ENCODE measurements around the gene ARPC5.
A peak's percentile ranks its signal among the peaks of the same experiment; 100 is the strongest.
"Not testable (repeated sequence)": the region's sequence is repeated elsewhere in the genome, so short reads cannot be mapped to it uniquely, and the experiment has no call there.

Gene ARPC5

DNA sequence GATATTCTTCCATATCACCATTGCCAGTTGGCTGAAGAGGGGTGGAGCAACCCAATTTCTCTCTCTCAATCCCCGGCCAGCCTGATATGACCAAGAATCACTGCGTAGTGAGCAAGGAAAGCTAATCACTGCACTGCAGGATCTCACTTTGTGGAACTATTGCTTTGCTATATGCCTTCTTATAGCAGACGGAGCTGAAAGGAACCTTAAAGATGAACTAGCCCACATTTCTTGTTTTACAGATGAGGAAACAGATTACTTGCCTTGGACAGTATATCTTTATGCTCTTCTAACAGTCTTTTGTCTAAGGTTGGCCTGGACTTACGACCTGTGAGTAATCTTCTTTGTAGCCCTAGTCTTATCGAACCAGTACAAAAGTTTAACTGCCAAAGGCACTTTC is 9.9 kb upstream of the ARPC5 start:
- no peak for DNase-seq

DNA sequence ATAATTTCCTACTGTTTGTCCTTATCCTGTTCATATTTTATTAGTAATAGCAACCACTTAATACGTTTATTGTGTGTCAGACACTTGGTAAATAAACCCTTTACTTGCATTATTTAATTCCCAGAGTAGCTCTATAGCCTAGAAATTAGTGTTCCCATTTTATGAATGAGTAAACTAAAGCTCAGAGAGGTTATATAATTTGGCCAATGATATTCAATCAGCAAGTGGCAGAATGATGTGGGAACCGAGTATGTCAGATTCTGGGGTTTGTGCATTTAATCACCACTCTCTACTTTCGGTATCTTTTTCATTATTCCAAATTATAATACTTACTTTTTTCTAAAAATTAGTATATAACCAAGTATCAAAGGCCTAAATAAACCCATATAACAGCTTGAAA is 6.6 kb upstream of the ARPC5 start:
- no peak for DNase-seq

DNA sequence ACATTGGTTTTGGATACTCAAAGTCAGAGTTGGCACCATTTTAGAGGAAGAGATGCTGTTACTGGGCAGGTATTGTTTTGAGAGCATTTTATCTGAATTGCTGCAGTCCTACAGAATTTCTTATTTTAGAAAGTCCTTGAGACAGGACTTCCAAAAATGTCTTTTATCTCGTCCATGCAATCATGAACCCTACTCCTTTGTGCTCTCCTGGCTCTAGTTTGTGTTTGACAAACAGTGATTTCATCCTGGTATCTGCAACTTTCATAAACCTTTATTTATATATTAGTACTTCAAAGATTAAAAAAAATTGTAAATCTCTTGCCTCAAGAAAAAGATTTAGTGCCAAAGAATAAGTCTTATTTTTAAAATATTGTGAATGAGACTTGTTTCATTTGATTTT is 4.6 kb upstream of the ARPC5 start:
- no peak for DNase-seq

DNA sequence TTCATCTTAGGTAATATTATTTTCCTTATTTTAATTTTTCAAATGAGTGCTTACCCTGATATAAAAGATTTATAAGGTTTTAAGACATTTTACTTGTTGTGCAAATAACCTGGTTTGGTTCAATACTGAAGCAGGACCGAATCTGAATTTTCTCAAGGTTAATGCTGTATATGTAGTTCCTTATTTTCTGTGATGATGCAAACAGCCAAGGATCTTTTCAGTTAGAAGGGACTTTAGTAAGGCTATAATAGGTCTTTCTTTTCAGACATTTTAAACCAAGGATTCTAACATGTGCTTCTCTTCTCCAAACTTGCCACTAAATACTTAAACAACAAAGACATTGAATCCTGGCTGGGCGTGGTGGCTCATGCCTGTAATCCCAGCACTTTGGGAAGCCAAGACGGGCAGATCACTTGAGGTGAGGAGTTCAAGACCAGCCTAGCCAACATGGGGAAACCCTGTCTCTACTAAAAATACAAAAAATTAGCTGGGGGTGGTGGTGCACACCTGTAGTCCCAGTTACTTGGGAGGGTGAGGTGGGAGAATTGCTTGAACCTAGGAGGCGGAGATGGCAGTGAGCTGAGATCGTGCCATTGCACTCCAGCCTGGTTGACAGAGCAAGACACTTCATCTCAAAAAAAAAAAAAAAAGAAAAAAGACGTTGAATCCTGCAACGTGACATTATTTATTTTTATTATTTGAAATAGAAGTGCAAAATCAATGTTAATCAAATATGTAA is 3.2 kb upstream of the ARPC5 start:
- peak in 2 of 3 donors; percentile 43 to 52 for DNase-seq

DNA sequence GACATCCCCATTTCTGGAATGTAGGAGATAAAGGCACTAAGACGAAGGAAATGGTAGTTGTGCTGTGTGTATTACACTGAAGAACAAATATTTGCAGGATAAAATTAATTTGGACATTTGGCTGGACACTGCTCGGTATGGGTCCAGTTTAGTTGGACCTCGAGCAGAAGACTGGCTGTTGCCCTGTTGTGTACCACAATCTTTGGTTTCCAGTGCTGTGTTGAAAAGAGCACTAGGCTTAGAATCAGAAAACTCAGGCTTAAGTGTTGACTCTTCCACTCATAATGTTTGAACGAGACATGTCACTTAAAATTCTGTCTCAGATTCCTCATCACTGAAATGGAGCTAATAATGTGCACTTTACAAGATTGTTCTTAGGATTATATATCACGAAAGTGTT is 1.2 kb upstream of the ARPC5 start:
- DNase-seq = no peak

DNA sequence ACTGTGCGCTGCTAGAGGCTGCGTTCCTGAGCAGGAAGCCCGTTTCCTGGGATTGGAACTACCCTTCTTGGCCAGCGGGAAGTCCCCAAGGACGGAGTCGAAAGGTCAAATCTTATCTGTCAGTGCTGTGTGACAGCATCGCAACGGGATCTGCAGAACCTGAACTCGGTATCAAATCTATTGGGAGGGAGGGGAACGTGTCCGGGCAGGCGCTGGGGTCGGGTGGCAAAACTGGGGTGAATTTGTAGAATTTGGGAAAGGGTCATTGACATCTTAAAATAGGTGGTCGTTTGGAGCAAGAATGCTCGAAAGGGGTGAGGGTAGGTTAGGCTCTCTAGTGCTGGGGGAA is 725 bp upstream of the ARPC5 start:
- peak; percentile 64 to 82 (median 78) for DNase-seq

DNA sequence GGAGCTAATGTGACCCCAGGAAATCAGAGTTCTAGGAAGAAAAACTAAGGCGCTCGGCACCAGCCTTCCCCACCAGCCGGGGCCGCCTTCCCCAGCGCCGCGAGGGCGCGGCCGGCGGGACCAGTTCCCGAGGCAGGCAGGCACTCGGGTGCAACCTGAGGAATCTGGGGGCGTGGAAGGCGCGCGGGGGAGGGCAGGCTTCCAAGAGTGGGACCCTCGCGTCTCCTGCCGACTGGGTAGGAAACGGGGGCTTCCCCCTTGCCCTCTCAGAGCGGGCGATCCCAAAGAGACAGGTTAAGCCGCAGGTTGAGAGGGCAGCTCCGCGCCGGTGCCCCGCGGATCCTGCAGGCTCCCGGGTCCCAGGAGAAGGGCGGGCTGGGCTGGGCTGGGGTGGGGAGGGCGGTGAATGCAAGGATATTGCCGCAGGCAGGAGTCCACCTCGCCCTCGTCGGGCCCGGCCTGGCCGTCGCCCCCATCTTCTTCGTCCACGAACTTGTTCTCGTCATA is 431 bp downstream of the ARPC5 start:
- DNase-seq = peak; percentile 52 to 76 (median 59)

DNA sequence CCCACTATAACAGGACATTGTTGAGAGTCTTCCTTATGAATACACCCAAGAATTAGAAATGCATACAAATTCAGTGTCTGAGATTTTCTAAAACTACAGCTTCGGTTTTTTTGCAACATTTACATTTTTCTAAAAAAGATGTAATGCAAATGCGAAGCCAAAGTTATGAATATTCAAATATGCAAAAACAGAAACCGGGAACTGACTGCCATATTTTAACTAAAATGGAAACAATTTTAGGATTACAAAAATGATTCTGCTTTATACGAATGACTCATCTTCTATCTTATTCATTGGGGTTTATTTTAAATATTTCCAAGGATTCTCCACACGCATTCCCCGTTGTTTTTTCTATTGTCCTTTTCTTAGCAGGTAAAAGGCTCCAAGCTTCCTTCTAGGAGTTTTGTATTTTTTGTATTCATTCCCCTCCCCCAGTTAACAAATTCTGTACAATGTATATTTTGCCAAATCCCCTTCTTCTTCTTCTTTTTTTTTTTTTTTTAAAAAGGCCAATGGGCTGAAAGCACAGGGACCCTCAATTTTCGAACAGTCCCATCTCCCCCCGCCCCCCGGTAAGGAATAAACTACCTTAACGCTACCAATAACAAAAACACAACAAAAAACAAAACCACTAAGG is 1.0 kb downstream of the ARPC5 start:
- DNase-seq = peak; percentile 44 to 90 (median 82)

DNA sequence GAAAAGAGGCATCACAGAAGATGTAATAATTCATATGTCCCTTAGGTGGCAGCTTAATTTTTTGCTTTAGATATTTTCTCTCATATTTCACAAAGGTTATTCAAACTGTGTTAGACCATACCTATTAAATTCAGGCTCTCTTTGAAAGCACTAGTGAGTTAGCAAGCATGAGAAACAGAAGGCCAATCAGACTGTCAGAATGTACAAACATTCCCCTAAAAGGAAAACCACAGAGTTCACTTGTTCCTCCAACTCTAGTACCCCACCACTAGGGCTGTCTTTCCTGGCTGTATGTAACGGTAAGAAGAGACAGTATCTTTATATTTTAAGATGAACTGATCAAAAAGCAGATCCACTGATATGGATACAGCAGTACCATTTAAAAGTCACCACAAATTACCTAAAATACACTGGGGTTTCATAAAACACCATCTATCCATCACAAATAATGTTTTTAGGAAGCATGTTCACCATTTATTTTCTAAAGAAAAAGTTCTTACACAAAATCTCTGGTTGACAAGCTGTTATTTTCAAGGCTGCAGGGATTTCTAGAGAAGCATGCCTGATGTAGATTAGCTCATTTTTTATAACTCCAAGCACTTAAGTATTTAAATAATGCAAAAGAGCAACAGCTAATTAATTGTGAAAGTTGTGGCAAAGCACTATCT is 1.8 kb downstream of the ARPC5 start:
- peak; percentile 69 to 78 (median 78) for DNase-seq

DNA sequence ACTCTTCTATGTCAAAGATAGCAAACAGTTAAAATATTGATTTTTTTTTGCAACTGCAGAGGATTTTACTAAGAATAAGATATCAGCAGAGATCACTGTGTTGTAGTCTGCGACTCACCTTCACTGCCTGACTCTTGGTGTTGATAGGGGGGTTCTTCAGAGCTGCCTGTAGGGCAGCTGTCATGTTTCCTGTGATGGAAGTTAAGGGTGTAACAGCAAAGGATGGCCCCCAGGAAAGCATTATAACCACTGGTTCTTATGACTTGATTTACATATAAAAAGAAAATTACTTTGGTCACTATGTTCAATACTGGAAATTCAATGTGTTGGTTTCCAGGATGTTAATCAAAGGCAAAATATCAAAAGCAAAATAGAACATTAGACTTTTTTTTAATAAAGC is 2.6 kb downstream of the ARPC5 start:
- no peak for DNase-seq

DNA sequence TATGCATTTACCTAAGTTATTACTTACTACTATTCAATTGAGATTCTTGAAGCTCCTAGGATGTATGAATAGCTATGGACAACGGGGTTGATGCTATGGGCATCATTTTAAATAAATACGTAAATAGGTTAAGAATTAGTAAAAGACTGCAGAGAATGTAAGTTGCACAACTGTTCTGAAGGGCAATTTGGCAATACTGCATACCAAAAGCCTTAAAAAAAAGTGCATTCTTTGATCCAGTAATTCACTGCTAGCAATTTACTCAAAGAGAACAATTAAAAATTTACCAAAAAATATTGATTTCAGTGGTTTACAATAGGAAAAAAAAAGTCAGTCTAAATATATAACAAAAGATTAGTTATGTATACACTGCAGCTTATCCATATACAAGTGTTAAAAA is 3.5 kb downstream of the ARPC5 start:
- no peak for DNase-seq

DNA sequence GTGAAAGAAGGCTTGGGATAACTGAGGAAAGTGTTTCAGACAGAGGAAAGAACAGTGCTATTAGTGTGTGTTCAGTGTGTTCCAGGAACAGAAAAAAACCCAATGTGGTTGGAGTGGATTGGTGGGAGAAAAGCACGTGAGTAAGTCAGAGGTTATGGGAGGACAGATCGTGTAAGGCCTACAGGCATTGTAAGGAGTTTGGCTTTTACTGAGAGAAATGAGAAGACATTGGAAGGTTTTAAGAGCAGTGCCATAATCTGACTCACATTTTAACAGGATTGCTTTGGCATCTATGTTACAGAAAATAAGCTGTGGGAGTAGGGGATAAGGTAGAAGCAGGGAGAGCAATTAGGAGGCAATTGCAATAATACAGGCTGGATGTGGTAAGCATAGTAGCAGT is 4.8 kb downstream of the ARPC5 start:
- DNase-seq = no peak

DNA sequence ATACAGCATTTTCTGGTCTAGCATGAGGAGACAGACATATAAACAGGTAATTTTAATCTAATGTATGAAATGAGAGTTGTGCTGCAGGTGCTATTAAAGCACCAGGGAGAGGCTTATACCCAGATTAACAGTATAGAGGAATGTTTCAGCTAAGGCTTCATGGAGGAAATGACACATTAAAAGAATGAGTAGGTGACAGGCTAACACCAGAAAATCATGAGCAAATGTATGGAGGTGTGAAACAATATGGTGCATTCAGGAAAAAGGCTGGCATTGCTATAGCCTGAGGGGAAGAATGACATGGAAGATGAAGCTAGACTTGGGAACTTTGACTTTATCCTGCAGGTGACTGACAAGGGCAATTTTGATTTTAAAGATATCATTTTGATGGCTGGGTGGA is 7.0 kb downstream of the ARPC5 start:
- DNase-seq = no peak

DNA sequence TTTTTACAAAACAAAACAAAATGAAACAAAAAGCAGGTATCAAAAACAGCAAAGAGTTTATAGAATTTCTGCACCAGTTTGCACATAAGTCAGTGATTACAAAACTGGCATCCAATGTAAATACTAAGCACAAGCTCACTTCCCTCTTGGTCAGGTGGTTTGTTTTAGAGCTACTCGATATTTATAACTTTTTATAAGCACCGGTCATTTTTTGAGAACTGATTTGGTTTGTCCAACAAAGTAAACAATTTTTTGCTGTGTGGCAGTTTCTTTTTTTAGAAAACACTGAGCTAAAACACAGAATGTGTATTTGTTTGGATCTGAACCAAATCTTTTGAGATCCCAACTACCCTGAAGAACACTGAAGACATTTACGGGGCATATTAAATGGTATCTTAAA is 9.3 kb downstream of the ARPC5 start:
- peak in 2 of 3 donors; percentile 32 to 55 for DNase-seq

DNA sequence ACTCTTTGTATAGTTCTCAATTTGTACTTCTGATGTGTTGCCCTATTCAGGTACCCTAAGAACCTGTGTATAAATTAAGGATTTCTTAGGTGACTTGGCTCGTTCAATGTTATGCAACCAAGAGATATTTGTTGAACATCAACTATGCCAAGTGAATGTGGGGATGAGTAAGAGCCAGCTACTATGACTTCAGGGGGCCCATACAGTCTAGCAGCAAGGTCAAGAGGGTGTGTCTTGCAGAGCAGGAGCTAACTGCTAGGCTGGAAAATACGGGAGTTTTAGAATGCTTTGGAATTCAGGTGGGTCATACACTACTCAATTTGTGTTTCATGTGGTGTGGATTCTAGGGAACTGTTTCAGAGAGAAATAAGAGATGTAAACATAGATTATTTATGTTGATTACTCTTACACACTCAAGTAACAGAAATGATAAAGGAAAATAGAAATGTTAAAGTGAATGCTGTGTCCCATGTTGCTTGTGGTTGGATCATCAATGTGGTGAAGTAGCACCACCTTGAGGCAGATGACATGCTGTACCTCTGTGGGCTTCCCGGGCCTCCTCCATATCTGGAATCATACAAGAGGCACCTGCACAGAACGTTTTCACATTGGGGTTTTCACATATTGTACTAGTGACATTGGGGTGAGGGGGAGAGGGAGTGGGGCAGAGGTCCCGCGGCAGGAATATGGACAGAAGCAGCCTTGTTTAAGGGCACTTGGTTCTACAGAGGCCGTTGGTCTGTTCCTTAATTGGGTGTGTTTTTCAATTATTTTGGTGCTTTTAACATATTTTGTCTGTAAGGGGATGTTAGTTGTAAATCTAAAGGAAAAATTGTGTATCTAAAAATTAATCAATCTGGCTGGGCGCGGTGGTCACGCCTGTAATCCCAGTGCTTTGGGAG is 12.4 kb downstream of the ARPC5 start:
- peak; percentile 59 to 65 (median 65) for DNase-seq

DNA sequence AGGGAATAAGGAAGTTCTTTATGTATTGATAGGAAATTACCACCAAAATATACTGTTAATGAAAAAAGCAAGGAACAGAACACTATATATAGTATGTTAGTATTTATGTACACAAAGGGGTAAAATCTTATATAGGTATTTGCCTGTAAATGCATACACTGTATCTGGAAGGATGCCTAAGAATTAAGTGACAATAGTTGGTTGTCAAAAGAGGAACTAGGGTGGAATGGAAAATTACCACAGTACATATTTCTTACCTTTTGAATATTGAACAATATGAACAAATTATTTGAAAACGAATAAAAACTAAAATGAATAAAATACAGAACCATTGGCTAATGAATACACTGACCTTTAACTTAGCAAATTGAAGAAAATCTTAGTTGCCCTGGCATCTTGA is 13.6 kb downstream of the ARPC5 start:
- no peak for DNase-seq

DNA sequence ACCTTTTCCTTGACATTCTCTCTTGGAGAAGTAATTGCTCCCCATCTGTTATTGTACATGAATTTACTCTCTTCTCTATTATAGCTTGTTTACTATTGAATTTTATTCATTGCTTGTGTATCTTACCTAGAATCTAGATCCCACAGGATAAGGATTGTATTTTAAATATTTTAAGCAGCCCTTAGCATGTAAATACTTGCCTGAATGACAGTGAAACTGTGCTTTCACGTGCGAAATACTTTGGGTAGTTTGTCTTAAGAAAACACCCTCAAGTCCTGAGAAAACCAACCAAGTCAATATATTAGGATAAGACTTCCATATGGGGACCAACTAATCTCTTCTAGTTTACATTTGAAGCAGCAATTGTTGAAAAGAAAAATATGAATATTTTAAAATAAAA is 15.3 kb downstream of the ARPC5 start:
- no peak for DNase-seq

DNA sequence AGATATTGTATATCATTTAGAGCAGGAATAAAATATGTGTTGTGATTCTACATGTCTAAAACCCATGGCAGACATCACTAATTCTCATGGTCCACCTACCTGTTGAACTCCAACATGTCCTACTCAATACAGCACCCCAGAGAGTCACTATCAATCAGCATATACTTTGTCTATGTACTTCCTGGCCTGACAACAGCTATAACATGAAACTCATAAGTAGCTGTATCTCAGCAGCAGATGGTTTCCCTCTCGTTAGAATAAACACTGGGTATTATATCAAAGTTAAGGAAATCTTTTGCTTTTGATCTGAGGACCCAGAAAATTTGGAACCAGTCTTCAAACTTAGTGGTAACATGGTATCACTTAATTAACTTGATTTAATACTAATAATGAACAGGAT is 15.8 kb downstream of the ARPC5 start:
- no peak for DNase-seq

DNA sequence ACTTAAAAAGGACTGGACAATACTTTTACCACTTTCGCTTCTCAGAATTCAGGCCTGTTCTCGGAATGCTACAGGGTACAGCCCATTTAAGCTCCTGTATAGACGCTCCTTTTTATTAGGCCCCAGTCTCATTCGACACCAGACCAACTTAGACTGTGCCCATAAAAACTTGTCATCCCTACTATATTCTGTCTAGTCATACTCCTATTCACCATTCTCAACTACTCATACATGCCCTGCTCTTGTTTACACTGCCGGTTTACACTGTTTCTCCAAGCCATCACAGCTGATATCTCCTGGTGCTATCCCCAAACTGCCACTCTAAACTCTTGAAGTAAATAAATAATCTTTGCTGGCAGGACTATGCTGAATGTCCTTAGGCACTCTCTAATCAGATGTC is 17.4 kb downstream of the ARPC5 start:
- DNase-seq = not testable (repeated sequence)

DNA sequence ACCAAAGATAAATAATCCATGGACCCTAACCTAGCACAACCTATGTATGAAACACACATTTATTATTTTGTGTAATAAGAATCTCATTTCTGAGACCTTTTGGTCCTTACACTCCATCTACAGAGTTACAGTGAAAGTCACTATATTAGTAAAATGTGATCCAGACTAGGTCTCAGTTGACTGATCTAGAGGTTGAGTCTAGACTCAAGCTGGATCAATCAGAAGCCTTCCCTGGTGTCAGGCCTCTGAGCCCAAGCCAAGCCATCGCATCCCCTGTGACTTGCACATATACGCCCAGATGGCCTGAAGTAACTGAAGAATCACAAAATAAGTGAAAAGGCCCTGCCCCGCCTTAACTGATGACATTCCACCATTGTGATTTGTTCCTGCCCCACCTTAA is 22.6 kb downstream of the ARPC5 start:
- DNase-seq = not testable (repeated sequence)

DNA sequence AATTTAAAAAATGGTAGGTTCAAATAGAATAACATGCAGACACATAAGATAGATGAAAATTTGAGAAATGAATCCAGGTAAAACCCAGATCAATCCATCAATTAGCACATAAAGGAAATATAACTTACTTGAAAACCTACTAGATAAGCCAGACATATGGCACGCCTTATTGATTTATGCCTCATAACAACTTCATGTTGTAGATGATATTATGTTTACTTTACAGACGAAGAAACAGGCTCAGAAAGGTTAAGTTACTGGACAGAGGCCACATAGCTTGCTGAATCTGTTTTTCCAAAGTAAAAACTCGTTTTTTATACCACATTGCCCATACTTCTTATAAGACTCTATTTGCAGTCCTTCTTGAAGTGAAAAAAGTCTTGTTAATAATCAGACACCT is 23.2 kb downstream of the ARPC5 start:
- DNase-seq = no peak

DNA sequence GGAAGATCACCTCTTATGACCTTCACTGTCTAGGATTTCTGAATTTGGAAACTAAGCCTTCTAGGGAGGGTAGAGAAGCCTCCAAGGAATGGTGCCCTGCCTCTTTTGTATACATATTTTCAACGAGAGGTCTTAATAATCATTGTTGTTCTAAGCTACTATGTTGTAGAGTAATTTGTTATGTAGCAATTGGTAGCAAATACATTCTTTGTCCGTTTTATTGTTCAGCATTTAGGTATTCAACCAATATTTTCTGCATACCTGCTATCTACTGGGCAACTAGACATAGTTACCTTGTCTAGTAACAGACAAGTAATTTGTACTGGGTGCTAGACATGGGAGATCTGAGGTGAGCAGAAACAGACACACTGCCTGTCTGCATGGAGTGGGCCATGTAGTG is 24.6 kb downstream of the ARPC5 start:
- no peak for DNase-seq

All from suppressor macrophage treated with lipopolysaccharide for 1 hour (primary cell).